Suprapubic skin (tissue), 3 donors: ENCODE measurements around the gene PCNX1.

Experiments
- EP300 ChIP-seq: sonication (generic); formaldehyde crosslinking; IDR thresholded peaks from one replicate; pipeline ENCODE4 v1.6.1; 2017; ENCODE audit warnings: antibody characterized with exemption
- POLR2A ChIP-seq, 2 donors: fragments of 450-650 bp; IDR thresholded peaks; one replicate each; pipeline ENCODE4 v1.6.1; 2017; ENCODE audit warnings: antibody characterized with exemption in 2 of 2, mild to moderate bottlenecking in 2 of 2, moderate library complexity in 2 of 2
- TF ChIP-seq, protein P1 (sequence below), 2 donors: fragments of 200-600 bp in 1 of 2; fragments of 450-650 bp in 1 of 2; sonication (generic) in 1 of 2; IDR thresholded peaks; one replicate each; pipeline ENCODE4 v1.5.1; 2016 to 2019; ENCODE audit warnings: antibody characterized with exemption in 2 of 2, mild to moderate bottlenecking in 1 of 2, moderate library complexity in 1 of 2

DNA sequence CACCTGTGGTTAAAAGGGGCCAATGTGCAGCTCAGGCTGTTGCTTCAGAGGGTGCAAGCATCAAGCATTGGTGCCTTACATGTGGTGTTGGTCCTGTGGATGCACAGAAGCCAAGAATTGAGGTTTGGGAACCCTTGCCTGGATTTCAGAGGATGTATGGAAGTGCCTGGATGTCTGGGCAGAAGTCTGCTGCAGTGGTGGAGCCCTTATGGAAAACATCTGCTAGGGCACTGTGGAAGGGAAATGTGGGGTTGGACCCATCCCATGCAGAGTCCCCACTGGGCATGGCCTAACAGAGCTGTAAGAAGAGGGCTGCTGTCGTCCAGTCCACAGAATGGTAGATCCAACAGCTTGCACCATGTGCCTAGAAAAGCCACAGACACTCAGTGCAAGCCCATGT is 36.6 kb downstream of the PCNX1 start:
- TF ChIP-seq, protein P1, sequence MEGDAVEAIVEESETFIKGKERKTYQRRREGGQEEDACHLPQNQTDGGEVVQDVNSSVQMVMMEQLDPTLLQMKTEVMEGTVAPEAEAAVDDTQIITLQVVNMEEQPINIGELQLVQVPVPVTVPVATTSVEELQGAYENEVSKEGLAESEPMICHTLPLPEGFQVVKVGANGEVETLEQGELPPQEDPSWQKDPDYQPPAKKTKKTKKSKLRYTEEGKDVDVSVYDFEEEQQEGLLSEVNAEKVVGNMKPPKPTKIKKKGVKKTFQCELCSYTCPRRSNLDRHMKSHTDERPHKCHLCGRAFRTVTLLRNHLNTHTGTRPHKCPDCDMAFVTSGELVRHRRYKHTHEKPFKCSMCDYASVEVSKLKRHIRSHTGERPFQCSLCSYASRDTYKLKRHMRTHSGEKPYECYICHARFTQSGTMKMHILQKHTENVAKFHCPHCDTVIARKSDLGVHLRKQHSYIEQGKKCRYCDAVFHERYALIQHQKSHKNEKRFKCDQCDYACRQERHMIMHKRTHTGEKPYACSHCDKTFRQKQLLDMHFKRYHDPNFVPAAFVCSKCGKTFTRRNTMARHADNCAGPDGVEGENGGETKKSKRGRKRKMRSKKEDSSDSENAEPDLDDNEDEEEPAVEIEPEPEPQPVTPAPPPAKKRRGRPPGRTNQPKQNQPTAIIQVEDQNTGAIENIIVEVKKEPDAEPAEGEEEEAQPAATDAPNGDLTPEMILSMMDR (IDR thresholded peaks at IDR 0.05), result no peak
- TF ChIP-seq POLR2A (IDR thresholded peaks at IDR 0.05), result no peak
- no peak for TF ChIP-seq EP300
